Loucy (cell line): ENCODE data around the gene GMPPA.

Experiments
- CTCF ChIP-seq: fragments of 200-600 bp; sonication (generic); conservative IDR thresholded peaks from 2 replicates; pipeline ENCODE4 v1.5.1; 2014; ENCODE audit warnings: mild to moderate bottlenecking, antibody characterized with exemption, low read length
- EZH2phosphoT487 ChIP-seq: fragments of 200-600 bp; IDR thresholded peaks from 2 replicates; pipeline ENCODE4 v1.6.1; 2018; ENCODE audit warnings: antibody characterized with exemption, mild to moderate bottlenecking, moderate library complexity, borderline replicate concordance

DNA sequence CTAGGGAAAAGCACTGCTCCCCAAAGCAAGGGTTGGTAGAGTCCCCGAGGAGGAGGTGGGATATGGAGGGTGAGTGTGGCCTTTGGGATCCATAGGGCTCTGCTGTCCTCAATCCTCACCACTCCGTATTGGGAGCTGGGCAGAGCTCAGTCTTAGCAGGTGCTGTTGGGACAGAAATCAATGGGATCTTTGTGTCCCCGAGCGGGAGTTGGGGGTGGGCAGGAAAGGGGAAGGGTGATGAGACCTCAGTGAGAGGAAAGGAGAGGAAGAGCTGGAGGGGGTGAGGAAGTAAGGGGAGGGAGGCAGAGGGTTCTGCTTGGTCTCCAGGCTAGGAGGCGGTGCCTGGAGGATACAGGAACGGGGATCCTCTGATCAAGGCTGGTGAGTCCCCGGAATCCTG lies 18.2 kb downstream of the GMPPA start:
- TF ChIP-seq CTCF = no peak
- no peak for TF ChIP-seq EZH2phosphoT487
